Testis (tissue), 2 donors: Measurements from ENCODE around the gene CCDC152.

ENCODE experiments used
- CTCF ChIP-seq, 3 experiments: fragments of 450-650 bp in 2 of 3; fragments of 200-600 bp in 1 of 3; sonication (generic) in 1 of 3; IDR thresholded peaks; one replicate each; pipeline ENCODE4 v1.5.1; 2016 to 2019; ENCODE audit warnings: antibody characterized with exemption in 3 of 3, mild to moderate bottlenecking in 2 of 3, moderate library complexity in 1 of 3
- POLR2A ChIP-seq: fragments of 450-650 bp; IDR thresholded peaks from one replicate; pipeline ENCODE4 v1.6.1; 2017; ENCODE audit warnings: antibody characterized with exemption, mild to moderate bottlenecking, moderate library complexity

- no peak for TF ChIP-seq CTCF (IDR thresholded peaks at IDR 0.05)
- no peak for TF ChIP-seq POLR2A
Observed at GRCh38 chr5:42837601-42838000, 81.0 kb downstream of the CCDC152 start.
